ENCODE data around the gene NFIL3.

DNA sequence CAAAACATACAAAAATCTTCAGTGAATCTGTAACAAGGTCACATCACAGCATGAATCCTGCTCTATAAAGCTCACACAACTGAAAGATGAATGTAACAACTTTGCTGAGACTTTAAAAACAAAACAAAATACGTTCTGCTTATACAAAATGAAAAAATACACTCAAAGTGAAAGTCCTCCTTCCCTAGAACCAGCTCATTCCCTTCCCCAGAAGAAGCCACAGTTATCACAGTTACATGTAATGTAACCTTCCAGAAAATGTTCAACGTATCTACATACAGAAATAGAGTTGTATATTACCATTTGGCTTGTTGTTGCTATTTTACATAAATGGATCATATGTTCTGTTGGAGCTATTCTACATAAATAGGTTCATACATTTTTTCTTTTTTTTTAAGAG is 64.5 kb downstream of the NFIL3 start:
- TF ChIP-seq, protein P1, sequence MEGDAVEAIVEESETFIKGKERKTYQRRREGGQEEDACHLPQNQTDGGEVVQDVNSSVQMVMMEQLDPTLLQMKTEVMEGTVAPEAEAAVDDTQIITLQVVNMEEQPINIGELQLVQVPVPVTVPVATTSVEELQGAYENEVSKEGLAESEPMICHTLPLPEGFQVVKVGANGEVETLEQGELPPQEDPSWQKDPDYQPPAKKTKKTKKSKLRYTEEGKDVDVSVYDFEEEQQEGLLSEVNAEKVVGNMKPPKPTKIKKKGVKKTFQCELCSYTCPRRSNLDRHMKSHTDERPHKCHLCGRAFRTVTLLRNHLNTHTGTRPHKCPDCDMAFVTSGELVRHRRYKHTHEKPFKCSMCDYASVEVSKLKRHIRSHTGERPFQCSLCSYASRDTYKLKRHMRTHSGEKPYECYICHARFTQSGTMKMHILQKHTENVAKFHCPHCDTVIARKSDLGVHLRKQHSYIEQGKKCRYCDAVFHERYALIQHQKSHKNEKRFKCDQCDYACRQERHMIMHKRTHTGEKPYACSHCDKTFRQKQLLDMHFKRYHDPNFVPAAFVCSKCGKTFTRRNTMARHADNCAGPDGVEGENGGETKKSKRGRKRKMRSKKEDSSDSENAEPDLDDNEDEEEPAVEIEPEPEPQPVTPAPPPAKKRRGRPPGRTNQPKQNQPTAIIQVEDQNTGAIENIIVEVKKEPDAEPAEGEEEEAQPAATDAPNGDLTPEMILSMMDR (IDR thresholded peaks at IDR 0.05), result no peak
- no peak for TF ChIP-seq POLR2A (IDR thresholded peaks at IDR 0.05)
